HG03280 (cell line): ENCODE results near the gene WASHC2C.
"Not testable (repeated sequence)": the region's sequence is repeated elsewhere in the genome, so short reads cannot be mapped to it uniquely, and the experiment has no call there.

Experiments
- ATAC-seq: cut with Tn5 transposase; IDR thresholded peaks from one replicate; pipeline ENCODE4 v1.9.1; 2021; ENCODE audit warnings: mild to moderate bottlenecking, moderate library complexity; ENCODE audit not compliant: unreplicated experiment

The WASHC2C gene

GRCh38 chr10:45757661-45758396 is 30.8 kb downstream of the WASHC2C start:
- not testable (repeated sequence) for ATAC-seq

DNA sequence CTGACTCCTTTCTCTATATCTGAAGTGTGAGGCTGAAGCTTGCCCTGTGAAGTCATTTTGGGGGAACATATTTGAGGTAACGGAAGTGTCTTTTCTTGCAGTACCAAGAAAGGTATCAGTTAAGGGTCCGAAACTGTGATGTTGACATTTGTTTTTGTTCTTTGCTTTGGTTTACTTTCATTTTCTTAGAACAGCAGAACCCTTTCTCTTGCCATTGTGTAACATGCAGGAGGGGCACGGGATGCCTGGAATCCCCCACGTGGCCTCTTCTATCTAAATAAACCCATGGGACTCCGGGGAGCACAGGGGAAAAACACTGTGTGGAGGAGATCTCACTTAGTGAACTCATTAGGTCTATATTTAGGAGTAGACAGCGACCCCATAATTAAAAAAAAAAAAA is 34.6 kb downstream of the WASHC2C start:
- ATAC-seq = not testable (repeated sequence)

GRCh38 chr10:45763037-45763436 is 36.0 kb downstream of the WASHC2C start:
- ATAC-seq = not testable (repeated sequence)

DNA sequence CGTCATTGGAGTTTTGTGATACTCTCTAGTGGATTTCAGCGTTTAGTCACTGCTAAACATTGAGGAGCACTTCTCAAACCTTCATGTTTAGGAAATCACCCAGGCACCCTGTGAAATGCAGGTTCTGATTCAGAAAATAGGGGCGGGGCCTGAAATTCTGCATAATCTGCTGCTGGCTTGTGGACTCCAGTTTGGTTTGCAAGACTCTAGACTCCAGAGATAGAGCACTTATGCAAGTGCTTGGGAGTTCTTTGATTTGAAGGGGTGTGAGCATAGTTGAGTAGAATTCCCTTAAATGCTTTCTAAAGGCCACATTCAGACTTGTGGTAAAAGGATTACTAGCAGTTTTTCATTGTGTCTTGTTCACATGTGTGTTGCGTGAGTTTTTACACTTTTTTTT is 41.3 kb downstream of the WASHC2C start:
- ATAC-seq = not testable (repeated sequence)

- not testable (repeated sequence) for ATAC-seq
Observed at GRCh38 chr10:45771757-45772461, 44.8 kb downstream of the WASHC2C start.

- not testable (repeated sequence) for ATAC-seq
Observed at GRCh38 chr10:45786217-45786616, 59.2 kb downstream of the WASHC2C start.

DNA sequence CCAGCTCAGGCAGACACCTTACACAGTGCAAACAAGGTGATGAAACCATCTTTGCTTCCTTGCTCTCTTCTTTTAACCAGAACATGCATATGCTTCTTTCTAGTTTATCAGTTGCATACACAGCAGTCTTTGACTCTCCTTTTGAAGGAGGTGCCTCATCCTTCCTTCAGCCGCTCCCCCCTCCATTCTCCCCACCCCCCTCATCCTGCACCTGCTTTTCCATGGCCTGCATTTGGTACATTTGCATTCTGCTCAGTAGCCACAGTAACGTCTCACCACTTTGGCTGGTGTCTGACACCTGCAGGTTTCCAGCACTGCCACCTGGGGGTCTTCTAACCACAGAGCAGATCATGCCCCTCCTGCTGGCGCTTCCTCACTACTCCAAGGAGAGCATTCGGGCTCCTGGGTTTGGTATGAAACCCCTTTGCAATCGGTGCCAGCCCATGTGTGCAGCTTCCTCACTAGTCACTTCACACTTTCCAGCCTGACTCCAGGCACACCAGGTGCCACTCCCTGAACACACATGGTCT is 60.2 kb downstream of the WASHC2C start:
- ATAC-seq = not testable (repeated sequence)

GRCh38 chr10:45789991-45790390 is 62.9 kb downstream of the WASHC2C start:
- not testable (repeated sequence) for ATAC-seq

- not testable (repeated sequence) for ATAC-seq
Observed at GRCh38 chr10:45790694-45791426, 63.8 kb downstream of the WASHC2C start.

DNA sequence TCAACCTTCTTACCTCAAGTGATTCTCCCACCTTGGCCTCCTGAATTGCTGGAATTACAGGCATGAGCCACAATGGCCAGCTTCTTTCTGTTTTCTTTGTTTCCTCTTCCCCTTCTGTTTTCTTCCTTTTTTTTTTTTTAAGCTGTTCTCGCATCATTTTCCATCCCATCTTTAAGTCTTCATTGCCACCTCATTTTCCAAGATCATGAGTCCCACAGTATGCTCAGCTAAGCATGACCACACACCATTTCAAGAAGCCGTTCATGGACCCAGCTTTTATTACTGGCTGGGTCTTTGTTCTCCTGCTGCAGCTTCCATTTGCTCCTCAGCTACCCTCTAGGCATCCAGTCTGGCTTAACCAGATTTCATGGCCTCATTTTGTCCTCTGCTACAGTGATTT is 67.7 kb downstream of the WASHC2C start:
- not testable (repeated sequence) for ATAC-seq

DNA sequence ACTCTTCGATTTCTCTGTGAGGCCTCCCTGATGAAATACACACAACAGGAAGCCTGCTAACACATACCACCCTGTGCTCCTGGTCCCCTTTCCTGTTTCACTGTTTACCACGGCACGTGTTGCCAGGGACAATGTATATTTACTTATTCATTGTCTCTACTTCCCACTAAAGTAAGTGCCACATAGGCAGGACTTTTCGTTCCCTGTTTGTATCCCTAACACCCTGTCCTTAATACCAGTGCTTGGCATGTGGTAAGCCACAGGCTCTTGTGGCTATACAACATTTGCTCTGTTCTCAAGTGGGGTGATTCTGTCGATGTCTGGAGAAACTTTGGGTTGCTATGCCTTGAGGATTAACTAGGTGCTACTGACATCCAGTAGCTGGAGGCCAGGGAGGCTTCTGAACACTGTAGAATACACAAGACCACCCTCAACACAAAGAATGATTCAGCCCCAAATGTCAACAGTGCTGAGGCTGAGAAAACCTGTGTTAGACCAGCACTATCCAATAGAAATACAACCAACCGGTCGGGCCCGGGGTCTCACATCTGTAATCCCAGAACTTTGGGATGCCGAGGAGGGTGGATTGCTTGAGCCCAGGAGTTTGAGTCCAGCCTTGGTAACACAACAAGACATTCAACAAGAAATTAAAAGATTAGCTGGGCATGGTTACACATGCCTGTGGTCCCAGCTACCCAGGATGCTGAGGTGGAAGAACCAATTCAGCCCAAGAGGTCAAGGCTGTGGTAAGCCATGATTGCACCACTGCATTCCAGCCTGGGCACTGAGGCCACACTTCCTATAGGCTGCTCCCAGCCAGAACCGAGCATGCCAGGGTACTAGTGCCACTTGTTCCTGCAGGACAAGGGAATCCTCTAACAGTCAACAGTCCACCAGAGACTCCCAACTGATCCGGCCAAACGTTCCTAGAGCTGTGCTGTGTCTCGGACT is 76.3 kb downstream of the WASHC2C start:
- not testable (repeated sequence) for ATAC-seq

DNA sequence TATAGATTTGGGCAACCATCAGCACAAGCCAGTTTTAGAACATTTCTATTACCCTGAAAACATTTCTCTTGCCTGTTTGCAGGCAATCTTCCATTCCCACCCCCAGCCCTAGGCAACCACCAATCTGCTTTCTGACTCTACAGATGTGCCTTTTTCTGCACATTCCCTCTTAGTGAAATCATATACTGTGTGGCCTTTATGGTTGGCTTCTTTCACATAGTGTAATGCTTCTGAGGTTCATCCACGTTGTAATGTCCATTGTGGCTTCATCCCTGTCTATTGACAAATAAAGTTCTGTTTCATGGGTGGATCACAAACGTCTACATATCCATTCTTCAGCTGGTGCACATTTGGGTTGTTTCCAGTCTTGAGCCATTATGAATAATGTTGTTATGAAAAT is 77.9 kb downstream of the WASHC2C start:
- not testable (repeated sequence) for ATAC-seq

DNA sequence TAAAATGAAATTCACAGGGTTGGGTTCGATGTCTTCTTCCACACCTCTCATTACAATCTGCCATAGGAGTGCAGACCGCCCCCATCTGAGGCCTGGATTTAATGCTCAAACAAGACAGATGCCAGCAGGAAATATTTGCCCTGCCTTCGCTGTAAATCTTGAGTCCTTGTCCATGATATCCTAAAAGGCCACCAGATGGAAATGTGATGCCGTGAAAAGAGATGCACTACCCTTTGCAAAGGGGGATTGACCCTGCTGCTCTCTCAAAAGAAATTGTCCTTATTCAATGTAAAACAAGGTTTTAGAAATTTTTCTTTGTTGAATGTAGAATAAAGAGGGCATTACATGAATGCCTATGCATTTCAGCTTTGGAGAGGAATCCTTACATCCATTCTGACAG is 82.8 kb downstream of the WASHC2C start:
- ATAC-seq = no peak

DNA sequence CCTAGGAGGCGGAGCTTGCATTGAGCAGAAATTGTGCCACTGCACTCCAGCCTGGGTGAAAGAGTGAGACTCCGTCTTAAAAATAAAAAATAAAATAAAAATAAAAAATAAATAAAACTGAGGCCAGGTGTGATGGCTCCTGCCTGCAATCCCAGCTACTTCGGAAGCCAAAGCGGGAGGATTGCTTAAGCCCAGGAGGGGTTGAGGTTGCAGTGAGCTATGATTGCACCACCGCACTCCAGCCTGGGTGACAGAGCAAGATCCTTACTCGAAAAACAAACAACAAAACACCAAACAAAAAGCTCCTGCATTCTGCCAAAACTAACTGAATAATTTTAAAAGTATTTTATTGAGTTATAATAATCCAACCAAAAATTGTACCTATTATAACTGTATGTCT is 84.0 kb downstream of the WASHC2C start:
- ATAC-seq = no peak

GRCh38 chr10:45812959-45813358 is 85.9 kb downstream of the WASHC2C start:
- not testable (repeated sequence) for ATAC-seq

- not testable (repeated sequence) for ATAC-seq
Observed at GRCh38 chr10:45814146-45814545, 87.1 kb downstream of the WASHC2C start.

- ATAC-seq = no peak
Observed at GRCh38 chr10:45817130-45817859, 90.2 kb downstream of the WASHC2C start.

DNA sequence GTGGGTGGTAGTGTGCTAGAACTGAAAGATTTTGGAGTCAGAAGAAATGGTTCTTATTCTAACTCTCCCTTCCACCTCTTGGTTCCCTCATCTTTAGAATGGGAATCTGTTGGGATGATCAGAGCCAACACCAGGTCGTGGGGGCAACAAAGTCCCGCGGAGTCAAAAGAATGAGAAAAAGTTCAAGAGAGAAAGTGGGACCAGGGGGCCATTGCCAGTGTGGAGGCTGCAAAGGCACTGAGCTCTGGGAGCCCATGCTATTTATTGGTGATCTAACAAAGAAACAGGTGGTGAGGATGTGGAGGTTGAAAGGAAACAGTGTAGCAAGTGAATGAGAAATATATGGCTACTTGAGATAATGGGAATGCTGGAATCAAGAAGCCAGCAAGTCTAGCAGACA is 90.8 kb downstream of the WASHC2C start:
- no peak for ATAC-seq

DNA sequence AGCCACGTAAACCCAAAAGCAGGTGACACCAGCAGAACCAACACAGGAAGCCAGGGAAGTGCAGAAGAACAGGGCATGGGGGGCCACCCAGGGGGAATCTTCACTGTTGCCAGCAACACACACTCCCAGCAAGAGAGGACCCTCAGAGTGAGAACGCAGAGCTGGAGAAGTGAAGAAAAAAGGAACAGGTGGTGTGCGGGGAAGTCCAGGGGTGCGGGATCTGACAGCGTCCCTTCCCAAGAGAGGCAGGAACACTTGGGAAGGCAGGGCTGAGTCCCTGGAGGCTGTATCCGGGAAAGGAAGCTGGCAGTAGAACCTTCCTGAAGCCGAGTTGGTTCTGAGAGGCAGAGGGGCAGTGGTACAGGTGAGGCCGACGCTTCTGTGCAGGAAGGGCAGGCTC is 92.5 kb downstream of the WASHC2C start:
- ATAC-seq = no peak
